Stimulated activated naive B cell treated with anti-CD40 and anti-IgM and Interleukin-4, amounts not matched to agents 10 μg/mL and 1 μg/mL and 100 μg/mL, for 72 hours (primary cell): Measurements from ENCODE around the gene GRIN3B.

Source experiments
- ATAC-seq, 2 donors: fragments of 150-1000 bp; cut with Tn5 transposase; replicated peaks; 2 replicates each; pipeline ENCODE4 v1.10.0; 2021; ENCODE audit warnings: moderate library complexity in 1 of 2
- DNase-seq: peaks from one replicate; pipeline ENCODE4 v3.0.0; 2021
- H3K27ac Mint-ChIP-seq: one replicate; pipeline ENCODE4 v1.8.0; 2022; ENCODE audit warnings: mild to moderate bottlenecking, mixed read lengths
- H3K27me3 Mint-ChIP-seq, 2 donors: one replicate each; pipeline ENCODE4 v1.8.0; 2022; ENCODE audit warnings: mixed read lengths in 2 of 2
- H3K36me3 Mint-ChIP-seq, 2 donors: one replicate each; pipeline ENCODE4 v1.8.0; 2022; ENCODE audit warnings: mixed read lengths in 2 of 2, mild to moderate bottlenecking in 1 of 2
- H3K4me1 Mint-ChIP-seq, 2 donors: one replicate each; pipeline ENCODE4 v1.8.0; 2022; ENCODE audit warnings: mixed read lengths in 2 of 2, mild to moderate bottlenecking in 1 of 2
- H3K4me3 Mint-ChIP-seq, 2 donors: one replicate each; pipeline ENCODE4 v1.8.0; 2022; ENCODE audit warnings: mild to moderate bottlenecking in 2 of 2, mixed read lengths in 2 of 2, moderate library complexity in 1 of 2
- H3K9me3 Mint-ChIP-seq, 2 donors: one replicate each; pipeline ENCODE4 v1.8.0; 2022; ENCODE audit warnings: mixed read lengths in 2 of 2, mild to moderate bottlenecking in 1 of 2

GRIN3B gene

GRCh38 chr19:1050989-1051788, 51.0 kb downstream of the GRIN3B start:
- Mint-ChIP-seq H3K9me3 (peaks cover under 1 to 2% of the 10 kb centered on the region in 2 donors), H3K4me1 (peaks cover 2 to 8% of the 10 kb centered on the region in 2 donors), H3K27me3 (no peaks in the 10 kb centered on the region), H3K36me3 (peaks cover 44 to 46% of the 10 kb centered on the region in 2 donors), H3K27ac (no peak overlapping the region), H3K4me3 (no peak overlapping the region)
- DNase-seq = no peak
- no peak for ATAC-seq

GRCh38 chr19:1051791-1052190, 51.6 kb downstream of the GRIN3B start:
- Mint-ChIP-seq H3K4me1 (peaks cover 6 to 10% of the 10 kb centered on the region in 2 donors), H3K27ac (no peak overlapping the region), H3K9me3 (peaks cover 7 to 8% of the 10 kb centered on the region in 2 donors), H3K36me3 (peaks cover 48 to 52% of the 10 kb centered on the region in 2 donors), H3K4me3 (no peak overlapping the region), H3K27me3 (no peaks in the 10 kb centered on the region)
- DNase-seq (no peak), ATAC-seq (no peak)

GRCh38 chr19:1052349-1052975, 52.2 kb downstream of the GRIN3B start:
- Mint-ChIP-seq H3K9me3 (peaks cover 11 to 12% of the 10 kb centered on the region in 2 donors), H3K27me3 (no peaks in the 10 kb centered on the region), H3K4me1 (peaks cover 6 to 12% of the 10 kb centered on the region in 2 donors), H3K36me3 (peaks cover 49 to 59% of the 10 kb centered on the region in 2 donors), H3K27ac (no peak overlapping the region), H3K4me3 (no peak overlapping the region)
- DNase-seq = no peak
- peak; percentile 36 to 44 for ATAC-seq

GRCh38 chr19:1053176-1054101, 53.2 kb downstream of the GRIN3B start:
- no peak overlapping the region for H3K27ac Mint-ChIP-seq
- no peaks in the 10 kb centered on the region for H3K27me3 Mint-ChIP-seq
- DNase-seq = no peak
- ATAC-seq = peak; percentile 21 to 35
- H3K9me3 Mint-ChIP-seq = peaks cover 13 to 18% of the 10 kb centered on the region in 2 donors
- H3K4me1 Mint-ChIP-seq = peaks cover 6 to 12% of the 10 kb centered on the region in 2 donors
- no peak overlapping the region for H3K4me3 Mint-ChIP-seq
- peaks cover 58 to 69% of the 10 kb centered on the region in 2 donors for H3K36me3 Mint-ChIP-seq

- no peak for ATAC-seq
- no peak overlapping the region for H3K4me3 Mint-ChIP-seq
Measured at GRCh38 chr19:1054102-1055027, 54.1 kb downstream of the GRIN3B start.

GRCh38 chr19:1055028-1055425, 54.8 kb downstream of the GRIN3B start:
- Mint-ChIP-seq H3K36me3 (peaks cover 69 to 79% of the 10 kb centered on the region in 2 donors), H3K27ac (peak overlapping the region; percentile 37), H3K27me3 (no peaks in the 10 kb centered on the region), H3K4me1 (peaks cover 6 to 12% of the 10 kb centered on the region in 2 donors), H3K9me3 (peaks cover 13 to 20% of the 10 kb centered on the region in 2 donors), H3K4me3 (no peak overlapping the region)
- ATAC-seq = no peak
- no peak for DNase-seq

More at GRCh38 chr19:1054102-1055027, 54.1 kb downstream of the GRIN3B start:
- Mint-ChIP-seq H3K9me3 (peaks cover 13 to 20% of the 10 kb centered on the region in 2 donors), H3K36me3 (peaks cover 63 to 72% of the 10 kb centered on the region in 2 donors), H3K27me3 (no peaks in the 10 kb centered on the region), H3K27ac (peak overlapping the region; percentile 37), H3K4me1 (peaks cover 6 to 12% of the 10 kb centered on the region in 2 donors)
- no peak for DNase-seq

- Mint-ChIP-seq H3K4me3 (no peak overlapping the region), H3K27ac (peak overlapping the region; percentile 49), H3K9me3 (peaks cover 13 to 20% of the 10 kb centered on the region in 2 donors), H3K36me3 (peaks cover 75 to 78% of the 10 kb centered on the region in 2 donors), H3K4me1 (peaks cover 6 to 12% of the 10 kb centered on the region in 2 donors), H3K27me3 (no peaks in the 10 kb centered on the region)
- DNase-seq = no peak
- ATAC-seq = no peak
Measured at GRCh38 chr19:1055886-1056620, 55.8 kb downstream of the GRIN3B start.

GRCh38 chr19:1057176-1057855, 57.1 kb downstream of the GRIN3B start:
- peaks cover 6 to 15% of the 10 kb centered on the region in 2 donors for H3K4me1 Mint-ChIP-seq
- no peaks in the 10 kb centered on the region for H3K27me3 Mint-ChIP-seq
- DNase-seq = no peak
- ATAC-seq = peak; percentile 33 to 48
- H3K9me3 Mint-ChIP-seq = peaks cover 13 to 21% of the 10 kb centered on the region in 2 donors
- no peak overlapping the region for H3K4me3 Mint-ChIP-seq
- H3K27ac Mint-ChIP-seq = peak overlapping the region; percentile 52
- peaks cover 75 to 78% of the 10 kb centered on the region in 2 donors for H3K36me3 Mint-ChIP-seq

GRCh38 chr19:1058112-1058511, 57.9 kb downstream of the GRIN3B start:
- H3K36me3 Mint-ChIP-seq = peaks cover 76 to 77% of the 10 kb centered on the region in 2 donors

More at GRCh38 chr19:1058112-1058511, 57.9 kb downstream of the GRIN3B start:
- peaks cover 13 to 23% of the 10 kb centered on the region in 2 donors for H3K9me3 Mint-ChIP-seq
- H3K4me1 Mint-ChIP-seq = peaks cover 4 to 11% of the 10 kb centered on the region in 2 donors
- no peaks in the 10 kb centered on the region for H3K27me3 Mint-ChIP-seq
- no peak for DNase-seq
- H3K4me3 Mint-ChIP-seq = peak overlapping the region in 1 of 2 donors; percentile 15
- peak overlapping the region; percentile 42 for H3K27ac Mint-ChIP-seq
- ATAC-seq = no peak
